GM23248 (cell line): ENCODE data around the gene IFT43.

ENCODE experiments used
- EZH2 ChIP-seq: fragments of 200-600 bp; sonication (generic); IDR thresholded peaks from 2 replicates; pipeline ENCODE4 v1.6.1; 2018; ENCODE audit warnings: antibody characterized with exemption, mild to moderate bottlenecking; ENCODE audit not compliant: insufficient read depth, poor library complexity, severe bottlenecking
- EZH2phosphoT487 ChIP-seq: fragments of 200-600 bp; sonication (generic); IDR thresholded peaks from 2 replicates; pipeline ENCODE4 v1.6.1; 2018; ENCODE audit warnings: antibody characterized with exemption, moderate library complexity, mild to moderate bottlenecking, low read depth; ENCODE audit not compliant: insufficient read depth

DNA sequence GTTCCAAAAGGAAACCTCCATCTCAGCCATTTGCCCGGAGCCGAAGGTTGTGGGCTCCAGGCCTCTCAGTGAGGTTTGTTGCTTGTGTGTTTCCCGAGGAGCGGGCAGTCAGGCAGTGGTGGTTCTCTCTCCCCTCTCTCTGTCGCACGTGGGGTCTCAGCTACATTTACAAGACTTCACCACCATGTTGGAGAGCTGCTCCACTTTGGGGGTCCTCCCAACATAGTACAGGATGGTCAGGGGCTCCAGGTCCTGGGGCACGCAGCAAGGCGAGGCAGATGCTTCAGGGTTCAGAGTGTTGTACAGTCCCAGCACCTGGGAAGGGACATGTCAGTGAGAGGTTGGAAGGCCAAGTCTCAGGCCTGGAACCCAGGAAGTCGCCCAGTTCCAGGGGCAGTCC is 26.5 kb upstream of the IFT43 start:
- TF ChIP-seq EZH2 (no peak), EZH2phosphoT487 (no peak)
